Measurements from ENCODE around the gene NFAM1. TPM values are rescaled to one million over a fixed set of nuclear protein-coding genes. Genes with fewer than 3 reads are reported as not detected.

The NFAM1 gene
- total and polyA plus RNA-seq, 2 of the 13 experiments (the other 11 are each of a cell fraction or from before 2014, with no cell fraction given): 0.03 TPM; not detected in 1

DNA sequence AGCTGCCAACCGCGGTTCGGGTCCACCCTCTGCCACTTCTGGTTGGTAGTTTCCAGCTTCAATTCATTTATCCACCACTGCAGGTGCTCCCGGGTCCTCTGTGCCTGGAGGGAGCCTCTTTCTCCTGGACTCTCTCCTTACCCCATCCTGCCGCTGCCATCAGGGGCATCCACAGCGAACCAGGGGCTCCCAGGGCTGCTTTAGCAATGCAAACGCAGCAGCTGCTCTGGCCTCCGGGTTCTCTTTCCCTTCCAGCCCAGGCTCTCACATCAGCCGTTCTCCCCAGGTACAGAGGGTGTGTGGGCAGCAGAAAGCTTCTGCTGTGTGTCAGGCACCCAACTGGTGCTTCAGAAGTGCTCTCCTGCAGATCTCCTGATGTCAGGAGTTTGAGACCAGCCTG is 27.9 kb downstream of the NFAM1 start:
- WGBS (ENCODE audit: low lambda C conversion rate): 49% methylated on average over 9 of the region's 9 CpGs
- Histone ChIP-seq H3K4me2 (ENCODE audit: low read depth, low read length) (no peak overlapping the region), H3K27ac (ENCODE audit: extremely low read length, insufficient read depth, low read length) (no peak overlapping the region), H3K4me1 (ENCODE audit: insufficient read depth, low read length) (no peaks in the 10 kb centered on the region), H3K79me2 (ENCODE audit: insufficient read depth, low read length) (no peaks in the 10 kb centered on the region), H3K9ac (ENCODE audit: insufficient read depth, low read depth, low read length) (no peak overlapping the region), H2AFZ (ENCODE audit: low read length) (no peak overlapping the region), H3K27me3 (ENCODE audit: control insufficient read depth in 1 of 2, insufficient read depth in 2 of 2, low read length in 2 of 2) (peaks cover 11 to 51% of the 10 kb centered on the region in 2 experiments; a peak in 4 of 5 replicates), H3K9me3 (ENCODE audit: low read length) (no peaks in the 10 kb centered on the region), H3K36me3 (replicated peaks in 1 of 2; ENCODE audit: control insufficient read depth in 1 of 2, insufficient read depth in 2 of 2, low read length in 2 of 2) (no peaks in the 10 kb centered on the region), H4K20me1 (ENCODE audit: insufficient read depth, low read length) (no peaks in the 10 kb centered on the region), H3K4me3 (replicated peaks in 1 of 3; ENCODE audit: insufficient read depth in 1 of 3, low read depth in 2 of 3, low read length in 3 of 3) (no peak overlapping the region)
- DNase-seq (ENCODE audit: low spot score) (no peak), FAIRE-seq (no peak), ATAC-seq (no peak)
- BruUV-seq (replicated peaks): no TSS peak
- intact Hi-C loops (cut with micrococcal nuclease; ENCODE audit: unreplicated experiment): no loop called here
- CTCF ChIA-PET (ENCODE audit: low intra/inter-chr PET ratio, low total read pairs): no interaction called here
- TF ChIP-seq, protein P1, sequence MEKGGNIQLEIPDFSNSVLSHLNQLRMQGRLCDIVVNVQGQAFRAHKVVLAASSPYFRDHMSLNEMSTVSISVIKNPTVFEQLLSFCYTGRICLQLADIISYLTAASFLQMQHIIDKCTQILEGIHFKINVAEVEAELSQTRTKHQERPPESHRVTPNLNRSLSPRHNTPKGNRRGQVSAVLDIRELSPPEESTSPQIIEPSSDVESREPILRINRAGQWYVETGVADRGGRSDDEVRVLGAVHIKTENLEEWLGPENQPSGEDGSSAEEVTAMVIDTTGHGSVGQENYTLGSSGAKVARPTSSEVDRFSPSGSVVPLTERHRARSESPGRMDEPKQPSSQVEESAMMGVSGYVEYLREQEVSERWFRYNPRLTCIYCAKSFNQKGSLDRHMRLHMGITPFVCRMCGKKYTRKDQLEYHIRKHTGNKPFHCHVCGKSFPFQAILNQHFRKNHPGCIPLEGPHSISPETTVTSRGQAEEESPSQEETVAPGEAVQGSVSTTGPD (CRISPR knock-in tag; IDR thresholded peaks at IDR 0.05): no peak
- TF ChIP-seq SRSF4 (IDR thresholded peaks at IDR 0.05; ENCODE audit: low read depth, low read length, poor library complexity, severe bottlenecking): no peak
- TF ChIP-seq, protein P2, sequence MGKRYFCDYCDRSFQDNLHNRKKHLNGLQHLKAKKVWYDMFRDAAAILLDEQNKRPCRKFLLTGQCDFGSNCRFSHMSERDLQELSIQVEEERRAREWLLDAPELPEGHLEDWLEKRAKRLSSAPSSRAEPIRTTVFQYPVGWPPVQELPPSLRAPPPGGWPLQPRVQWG (CRISPR knock-in tag; IDR thresholded peaks at IDR 0.05; ENCODE audit: borderline replicate concordance, low read depth): no peak
- TF ChIP-seq, protein P3, sequence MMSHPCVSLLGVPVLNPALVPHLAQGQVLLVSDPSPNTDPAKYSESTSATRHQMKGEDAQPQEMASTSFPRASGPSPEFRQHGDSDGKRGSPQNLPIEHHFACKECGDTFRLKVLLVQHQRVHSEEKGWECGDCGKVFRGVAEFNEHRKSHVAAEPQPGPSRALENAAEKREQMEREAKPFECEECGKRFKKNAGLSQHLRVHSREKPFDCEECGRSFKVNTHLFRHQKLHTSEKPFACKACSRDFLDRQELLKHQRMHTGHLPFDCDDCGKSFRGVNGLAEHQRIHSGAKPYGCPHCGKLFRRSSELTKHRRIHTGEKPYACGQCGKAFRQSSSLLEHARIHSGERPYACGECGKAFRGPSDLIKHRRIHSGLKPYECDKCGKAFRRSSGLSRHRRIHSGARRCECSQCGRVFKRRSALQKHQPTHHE (CRISPR knock-in tag; IDR thresholded peaks at IDR 0.05; ENCODE audit: borderline replicate concordance): no peak
- TF ChIP-seq, protein P4, sequence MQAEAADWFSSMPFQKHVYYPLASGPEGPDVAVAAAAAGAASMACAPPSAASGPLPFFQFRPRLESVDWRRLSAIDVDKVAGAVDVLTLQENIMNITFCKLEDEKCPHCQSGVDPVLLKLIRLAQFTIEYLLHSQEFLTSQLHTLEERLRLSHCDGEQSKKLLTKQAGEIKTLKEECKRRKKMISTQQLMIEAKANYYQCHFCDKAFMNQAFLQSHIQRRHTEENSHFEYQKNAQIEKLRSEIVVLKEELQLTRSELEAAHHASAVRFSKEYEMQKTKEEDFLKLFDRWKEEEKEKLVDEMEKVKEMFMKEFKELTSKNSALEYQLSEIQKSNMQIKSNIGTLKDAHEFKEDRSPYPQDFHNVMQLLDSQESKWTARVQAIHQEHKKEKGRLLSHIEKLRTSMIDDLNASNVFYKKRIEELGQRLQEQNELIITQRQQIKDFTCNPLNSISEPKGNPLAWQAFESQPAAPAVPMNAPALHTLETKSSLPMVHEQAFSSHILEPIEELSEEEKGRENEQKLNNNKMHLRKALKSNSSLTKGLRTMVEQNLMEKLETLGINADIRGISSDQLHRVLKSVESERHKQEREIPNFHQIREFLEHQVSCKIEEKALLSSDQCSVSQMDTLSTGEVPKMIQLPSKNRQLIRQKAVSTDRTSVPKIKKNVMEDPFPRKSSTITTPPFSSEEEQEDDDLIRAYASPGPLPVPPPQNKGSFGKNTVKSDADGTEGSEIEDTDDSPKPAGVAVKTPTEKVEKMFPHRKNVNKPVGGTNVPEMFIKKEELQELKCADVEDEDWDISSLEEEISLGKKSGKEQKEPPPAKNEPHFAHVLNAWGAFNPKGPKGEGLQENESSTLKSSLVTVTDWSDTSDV (CRISPR knock-in tag; IDR thresholded peaks at IDR 0.05): no peak
- in situ Hi-C loops (cut with HindIII; ENCODE audit: extremely low pct_ligation_motif_present, low pct_unique_long_range_greater_than_20kb): no loop called here
- POLR2A ChIA-PET: interaction anchor here (0.7 kb wide), 1 partner anchor 151 kb away, joined by 4 read pairs; no protein-coding TSS in a partner anchor
